AG04449 (cell line): ENCODE data around the gene TARS1.

ENCODE experiments used
- CTCF ChIA-PET: fragments of 350-600 bp; formaldehyde crosslinking; extraction: SDS; loops from one replicate; lab custom pipeline; 2021; ENCODE audit warnings: antibody characterized with exemption; lab: Yijun Ruan, JAX
- POLR2A ChIA-PET: fragments of 400-600, 350-600 bp; formaldehyde crosslinking; extraction: SDS; loops from one replicate; lab custom pipeline; 2020; ENCODE audit warnings: antibody characterized with exemption, inconsistent platforms; lab: Yijun Ruan, JAX
- DNase-seq: peaks from one replicate; pipeline ENCODE4 v3.0.0-alpha.2; 2010; ENCODE audit warnings: low read depth, low spot score
- H3K4me3 ChIP-seq: 2 replicates; pipeline ENCODE4 v1.5.1; 2011; ENCODE audit warnings: low read depth, mild to moderate bottlenecking, control low read depth, low read length
- CTCF ChIP-seq: IDR thresholded peaks from one replicate; pipeline ENCODE4 v1.5.1; 2011; ENCODE audit warnings: mild to moderate bottlenecking, moderate library complexity, low read length, control low read depth, inconsistent platforms; ENCODE audit not compliant: insufficient read depth; ENCODE audit errors: missing control alignments

TARS1 gene

GRCh38 chr5:33445798-33446197 is 5.0 kb downstream of the TARS1 start:
- no peak for DNase-seq
- ChIA-PET POLR2A (no interaction called here), CTCF (interaction anchor here (1.0 kb wide), 1 partner anchor 8 kb away, joined by 4 read pairs; no protein-coding TSS in a partner anchor)
- no peak for TF ChIP-seq CTCF
- H3K4me3 ChIP-seq: no peak overlapping the region

GRCh38 chr5:33448118-33448517 is 7.4 kb downstream of the TARS1 start:
- POLR2A ChIA-PET: interaction anchor here (0.6 kb wide), 1 partner anchor 1284 kb away, joined by 3 read pairs; no protein-coding TSS in a partner anchor
- TF ChIP-seq CTCF: no peak
- CTCF ChIA-PET: interaction anchor here (0.9 to 2.3 kb wide), 3 partner anchors 9 to 549 kb away, joined by 3 to 6 read pairs (median 3); no protein-coding TSS in a partner anchor
- no peak for DNase-seq
- no peak overlapping the region for H3K4me3 ChIP-seq

- CTCF ChIA-PET: interaction anchor here (0.8 to 1.3 kb wide), 2 partner anchors 9 to 512 kb away, joined by 3 read pairs; no protein-coding TSS in a partner anchor
- no peak for TF ChIP-seq CTCF
These were observed 16.4 kb downstream of the TARS1 start for GRCh38 chr5:33457126-33457525.

GRCh38 chr5:33457817-33458216 is 17.1 kb downstream of the TARS1 start:
- POLR2A ChIA-PET: no interaction called here
- CTCF ChIA-PET: interaction anchor here (1.0 to 1.3 kb wide), 2 partner anchors 9 to 12 kb away, joined by 3 to 6 read pairs; no protein-coding TSS in a partner anchor
- TF ChIP-seq CTCF: no peak
- DNase-seq: no peak
- no peak overlapping the region for H3K4me3 ChIP-seq

More at GRCh38 chr5:33457126-33457525, 16.4 kb downstream of the TARS1 start:
- POLR2A ChIA-PET: no interaction called here
- no peak overlapping the region for H3K4me3 ChIP-seq
- DNase-seq: no peak

- no peak for DNase-seq
- CTCF ChIA-PET: interaction anchor here (1.1 to 3.1 kb wide), 3 partner anchors 10 to 510 kb away, joined by 4 to 21 read pairs (median 17); no protein-coding TSS in a partner anchor
- no peak for TF ChIP-seq CTCF
- H3K4me3 ChIP-seq: no peak overlapping the region
- POLR2A ChIA-PET: no interaction called here
These were observed 19.4 kb downstream of the TARS1 start for GRCh38 chr5:33460210-33460609.

- CTCF ChIA-PET: interaction anchor here (3.1 kb wide), 1 partner anchor 8 kb away, joined by 21 read pairs; no protein-coding TSS in a partner anchor
These were observed 21.7 kb downstream of the TARS1 start for GRCh38 chr5:33462456-33462855.

More at GRCh38 chr5:33462456-33462855, 21.7 kb downstream of the TARS1 start:
- POLR2A ChIA-PET: no interaction called here
- TF ChIP-seq CTCF: no peak
- no peak for DNase-seq
- H3K4me3 ChIP-seq: no peak overlapping the region
